ENCODE data around the gene PIK3IP1.

DNA sequence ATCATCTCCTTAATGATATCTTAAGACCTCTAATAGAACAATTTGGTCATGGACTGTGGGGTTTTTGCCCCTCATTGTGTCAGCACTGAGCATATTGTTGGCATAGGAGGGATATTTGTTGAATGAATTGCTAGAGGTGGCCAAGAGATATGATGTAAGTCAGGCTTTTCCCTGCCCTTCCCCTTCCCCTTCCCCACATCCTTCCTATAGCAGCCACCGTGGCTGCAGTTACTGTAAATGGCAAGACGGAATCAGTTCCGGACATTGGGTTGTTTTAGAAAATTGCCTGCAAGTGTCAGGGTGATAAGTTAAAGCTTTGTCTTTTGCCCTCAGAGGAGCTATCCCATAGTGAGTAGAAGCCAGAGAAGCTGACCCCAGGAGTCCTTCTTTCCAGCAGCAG, 57.2 kb downstream of the PIK3IP1 start:
- TF ChIP-seq, protein P1, sequence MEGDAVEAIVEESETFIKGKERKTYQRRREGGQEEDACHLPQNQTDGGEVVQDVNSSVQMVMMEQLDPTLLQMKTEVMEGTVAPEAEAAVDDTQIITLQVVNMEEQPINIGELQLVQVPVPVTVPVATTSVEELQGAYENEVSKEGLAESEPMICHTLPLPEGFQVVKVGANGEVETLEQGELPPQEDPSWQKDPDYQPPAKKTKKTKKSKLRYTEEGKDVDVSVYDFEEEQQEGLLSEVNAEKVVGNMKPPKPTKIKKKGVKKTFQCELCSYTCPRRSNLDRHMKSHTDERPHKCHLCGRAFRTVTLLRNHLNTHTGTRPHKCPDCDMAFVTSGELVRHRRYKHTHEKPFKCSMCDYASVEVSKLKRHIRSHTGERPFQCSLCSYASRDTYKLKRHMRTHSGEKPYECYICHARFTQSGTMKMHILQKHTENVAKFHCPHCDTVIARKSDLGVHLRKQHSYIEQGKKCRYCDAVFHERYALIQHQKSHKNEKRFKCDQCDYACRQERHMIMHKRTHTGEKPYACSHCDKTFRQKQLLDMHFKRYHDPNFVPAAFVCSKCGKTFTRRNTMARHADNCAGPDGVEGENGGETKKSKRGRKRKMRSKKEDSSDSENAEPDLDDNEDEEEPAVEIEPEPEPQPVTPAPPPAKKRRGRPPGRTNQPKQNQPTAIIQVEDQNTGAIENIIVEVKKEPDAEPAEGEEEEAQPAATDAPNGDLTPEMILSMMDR (conservative IDR thresholded peaks at IDR 0.05) = no peak
- no peak for TF ChIP-seq ZFX (IDR thresholded peaks at IDR 0.05)
